ENCODE data around the gene FAM118B. TPM values are rescaled to one million over a fixed set of nuclear protein-coding genes. Genes with fewer than 3 reads are reported as not detected.

The FAM118B gene
- polyA plus RNA-seq, 1 donor from 2014 or later, result 11.1 TPM

Other genes with a start within 250 kb of the FAM118B start
- gene CDON, start 148.9 kb upstream of the FAM118B start, polyA plus RNA-seq, result not detected
- 19.5 TPM for gene RPUSD4, start 132 bp upstream of the FAM118B start, polyA plus RNA-seq
- 81.7 TPM for gene SRPRA, start 57.1 kb downstream of the FAM118B start, polyA plus RNA-seq
- gene FOXRED1, start 57.4 kb downstream of the FAM118B start, polyA plus RNA-seq, result 12.0 TPM
- gene TIRAP, start 71.3 kb downstream of the FAM118B start, polyA plus RNA-seq, result 13.0 TPM
- 76.9 TPM for gene DCPS, start 92.3 kb downstream of the FAM118B start, polyA plus RNA-seq
- gene ST3GAL4, start 143.9 kb downstream of the FAM118B start, polyA plus RNA-seq, result 3.6 TPM